Fibroblast of skin of right quadriceps (primary cell): ENCODE data around the gene PLCG2.
"Not testable (repeated sequence)": the region's sequence is repeated elsewhere in the genome, so short reads cannot be mapped to it uniquely, and the experiment has no call there.

Experiments used
- DNase-seq: peaks from one replicate; pipeline ENCODE4 v3.0.0-alpha.2; 2013

PLCG2 gene

DNA sequence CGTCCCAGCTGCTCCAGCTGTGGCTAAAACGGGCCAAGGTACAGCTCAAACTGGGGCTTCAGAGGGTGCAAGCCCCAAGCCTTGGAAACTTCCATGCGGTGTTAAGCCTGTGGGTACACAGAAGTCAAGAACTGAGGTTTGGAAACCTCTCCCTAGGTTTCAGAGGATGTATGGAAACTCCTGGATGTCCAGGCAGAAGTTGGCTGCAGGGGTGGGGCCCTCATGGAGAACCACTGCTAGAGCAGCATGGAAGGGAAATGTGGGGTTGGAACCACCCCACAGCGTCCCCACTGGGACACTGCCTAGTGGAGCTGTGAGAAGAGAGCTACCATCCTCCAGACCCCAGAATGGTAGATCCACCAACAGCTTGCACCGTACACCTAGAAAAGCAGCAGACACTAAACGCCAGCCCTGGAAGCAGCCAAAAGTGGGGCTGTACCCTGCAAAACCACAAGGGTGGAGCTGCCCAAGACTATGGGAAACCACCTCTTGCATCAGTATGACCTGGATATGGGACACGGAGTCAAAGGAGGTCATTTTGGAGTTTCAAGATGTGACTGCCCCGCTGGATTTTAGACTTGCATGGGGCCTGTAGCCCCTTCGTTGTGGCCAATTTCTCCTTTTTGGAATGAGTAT is 230.0 kb downstream of the PLCG2 start:
- no peak for DNase-seq

DNA sequence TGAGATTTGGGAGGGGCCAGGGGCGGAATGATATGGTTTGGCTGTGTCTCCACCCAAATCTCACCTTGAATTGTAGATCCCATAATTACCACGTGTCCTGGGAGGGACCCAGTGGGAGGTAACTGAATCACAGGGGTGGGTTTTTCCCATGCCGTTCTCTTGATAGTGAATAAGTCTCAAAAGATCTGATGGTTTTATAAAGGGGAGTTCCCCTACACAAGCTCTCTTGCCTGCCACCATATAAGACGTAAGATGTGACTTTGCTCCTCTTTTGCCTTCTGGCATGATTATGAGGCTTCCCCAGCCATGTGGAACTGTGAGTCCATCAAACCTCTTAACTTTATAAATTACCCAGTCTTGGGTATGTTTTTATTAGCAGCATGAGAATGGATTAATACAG is 230.7 kb downstream of the PLCG2 start:
- DNase-seq, result not testable (repeated sequence)

DNA sequence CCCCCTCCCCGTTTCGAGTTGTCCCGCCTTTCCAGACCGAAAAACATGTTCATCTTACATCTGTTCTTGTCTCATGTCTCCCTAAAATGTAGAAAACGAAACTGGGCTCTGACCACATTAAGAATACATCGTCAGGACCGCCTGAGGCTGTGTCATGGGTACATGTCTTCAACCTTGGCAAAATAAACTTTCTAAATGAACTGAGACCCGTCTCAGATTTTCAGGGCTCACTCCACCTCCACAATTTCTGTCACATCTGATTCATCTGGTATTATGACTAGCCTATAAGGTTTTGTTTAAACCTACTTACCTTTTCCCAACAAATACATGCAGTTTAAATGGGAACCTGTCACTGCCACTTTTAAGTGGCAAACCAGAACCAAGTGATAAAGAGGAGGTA is 231.6 kb downstream of the PLCG2 start:
- no peak for DNase-seq

DNA sequence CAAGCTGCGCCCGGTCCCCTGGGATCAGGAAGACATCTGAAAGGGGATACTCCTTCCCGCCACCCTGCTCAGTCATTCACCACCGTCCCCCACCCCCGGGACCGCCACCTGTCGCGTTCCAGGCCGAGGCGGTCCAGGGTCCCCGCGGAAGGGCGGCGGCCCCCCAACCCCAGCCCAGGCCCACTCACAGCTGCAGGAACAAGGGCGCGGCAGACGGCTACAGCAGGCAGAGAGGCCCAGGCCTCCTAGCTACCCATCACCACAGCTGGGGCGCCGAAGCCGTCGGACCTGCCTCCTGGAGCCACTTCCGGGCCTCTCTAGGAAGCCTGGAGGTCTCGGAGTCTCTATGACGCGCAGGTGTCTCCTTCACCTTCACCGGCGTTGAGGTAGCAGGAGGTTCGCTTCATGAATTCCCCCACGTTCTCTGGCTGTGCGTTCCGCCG is 232.1 kb downstream of the PLCG2 start, which contains the start of gene SDR42E1:
Gene SDR42E1, minus strand, starts transcription at position 272 of the 443 bp plus-strand sequence. CDS start 10,612 bp downstream, outside the sequence.
- no peak for DNase-seq
